Naive thymus-derived CD8-positive, alpha-beta T cell (primary cell): ENCODE measurements around the gene HPD. TPM values are rescaled to one million over a fixed set of nuclear protein-coding genes. Genes with fewer than 3 reads are reported as not detected.
A peak's percentile ranks its signal among the peaks of the same experiment; 100 is the strongest.

ENCODE experiments used
- ATAC-seq, 2 donors: fragments of 150-1000 bp; cut with Tn5 transposase in 1 of 2; sonication (Bioruptor Pico), chemical (Tn5 transposase) in 1 of 2; 1 replicate in 1 of 2; 2 replicates in 1 of 2; pipeline ENCODE4 v1.10.0; 2021; ENCODE audit warnings: mild to moderate bottlenecking in 2 of 2, moderate library complexity in 2 of 2
- POLR2A ChIA-PET: fragments of 350-600 bp; sonication (Branson Sonifier 250); formaldehyde crosslinking; loops from one replicate; lab custom pipeline; 2021; ENCODE audit warnings: antibody characterized with exemption; lab: Charles Lee
- DNase-seq, 10 donors: peaks; one replicate each; pipeline versions ENCODE4 v3.0.0 to v3.0.0-alpha.2; 2020 to 2022
- H3K27ac Mint-ChIP-seq, 10 donors: one replicate each; pipeline ENCODE4 v1.8.0; 2020 to 2022; ENCODE audit warnings: mild to moderate bottlenecking in 10 of 10, mixed read lengths in 10 of 10, moderate library complexity in 4 of 10, inconsistent platforms in 1 of 10
- H3K27me3 Mint-ChIP-seq, 5 donors: one replicate each; pipeline ENCODE4 v1.8.0; 2021 to 2022; ENCODE audit warnings: mixed read lengths in 5 of 5
- H3K36me3 Mint-ChIP-seq, 3 donors: one replicate each; pipeline ENCODE4 v1.8.0; 2020 to 2022; ENCODE audit warnings: mixed read lengths in 3 of 3, mild to moderate bottlenecking in 2 of 3, inconsistent platforms in 1 of 3
- H3K4me1 Mint-ChIP-seq, 4 donors: one replicate each; pipeline ENCODE4 v1.8.0; 2021 to 2022; ENCODE audit warnings: mixed read lengths in 4 of 4
- H3K4me3 Mint-ChIP-seq, 10 donors: one replicate each; pipeline ENCODE4 v1.8.0; 2020 to 2022; ENCODE audit warnings: mild to moderate bottlenecking in 10 of 10, mixed read lengths in 10 of 10, moderate library complexity in 6 of 10, inconsistent platforms in 1 of 10
- H3K9me3 Mint-ChIP-seq, 9 donors: one replicate each; pipeline ENCODE4 v1.8.0; 2020 to 2022; ENCODE audit warnings: mixed read lengths in 9 of 9, mild to moderate bottlenecking in 3 of 9, inconsistent platforms in 1 of 9, moderate library complexity in 1 of 9
- polyA plus RNA-seq, 3 donors: library from polyadenylated mRNA; unstranded; fragments of 300-500 nt; fragmentation: Illumina TruSeq; gene quantifications; one replicate each; pipeline ENCODE4 v1.2.3, GENCODE V29; 2021
- total RNA-seq, 8 experiments: library from RNA in 2 of 8; stranded (reverse) in 2 of 8; gene quantifications; one replicate each; pipeline ENCODE4 v1.2.3 and lab custom pipeline; 2021 to 2026

Gene HPD
- total and polyA plus RNA-seq, 5 experiments from 2014 or later: not detected

DNA sequence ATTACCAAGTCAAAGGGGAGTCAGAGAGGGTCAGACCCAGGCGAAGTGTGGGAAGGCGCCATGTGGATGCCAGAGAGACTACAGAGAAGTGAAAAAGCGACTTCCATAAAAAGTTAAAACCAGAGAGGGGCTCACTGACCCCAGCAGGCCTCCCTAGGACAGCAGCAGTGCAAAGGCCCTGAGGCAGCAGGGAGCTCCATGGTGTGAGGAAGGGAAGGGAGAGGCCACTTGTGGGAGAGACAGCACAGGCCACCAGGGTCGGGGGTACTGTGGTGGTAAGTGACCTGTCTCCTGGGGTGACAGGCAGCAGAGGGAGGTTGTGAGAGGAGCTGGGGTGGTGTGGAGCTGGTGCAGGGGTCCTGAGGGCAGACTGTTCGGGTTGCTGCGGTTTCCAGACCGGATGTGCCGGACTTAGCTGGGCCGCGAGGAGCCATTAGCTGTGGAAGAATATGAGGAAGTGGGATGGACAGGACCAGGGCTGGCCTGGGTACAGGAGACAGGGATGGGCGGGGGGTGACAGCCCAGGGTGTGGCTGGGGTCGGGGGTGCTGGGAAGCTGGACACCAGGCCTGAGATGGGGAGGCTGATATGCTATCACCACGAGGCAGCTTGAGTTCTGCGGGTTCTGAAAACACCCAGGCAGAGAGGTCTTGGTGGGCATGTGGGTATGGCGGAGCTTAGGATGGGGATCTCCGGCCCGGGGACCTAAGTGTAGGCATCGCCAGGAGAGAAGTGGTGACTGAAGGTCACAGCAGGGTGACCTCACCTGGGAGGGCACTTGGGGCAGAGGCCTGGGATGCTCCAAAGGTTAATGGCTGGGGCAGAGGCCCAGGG, 32.1 kb downstream of the HPD start:
- POLR2A ChIA-PET: interaction anchor here (0.6 to 4.1 kb wide), 12 partner anchors 12 to 114 kb away, joined by 3 to 27 read pairs (median 6); partner anchors contain the start of genes PSMD9 and TMEM120B
- Mint-ChIP-seq H3K36me3 (peaks cover 0 to 80% (median 6%) of the 10 kb centered on the region in 3 donors), H3K27me3 (no peaks in the 10 kb centered on the region), H3K27ac (peak overlapping the region in 9 of 10 donors; percentile 2 to 91 (median 76)), H3K9me3 (no peaks in the 10 kb centered on the region), H3K4me3 (peak overlapping the region in 2 of 10 donors; percentile 18 to 39), H3K4me1 (peaks cover 0 to 22% (median 17%) of the 10 kb centered on the region in 4 donors)
- no peak for ATAC-seq
- DNase-seq: no peak

DNA sequence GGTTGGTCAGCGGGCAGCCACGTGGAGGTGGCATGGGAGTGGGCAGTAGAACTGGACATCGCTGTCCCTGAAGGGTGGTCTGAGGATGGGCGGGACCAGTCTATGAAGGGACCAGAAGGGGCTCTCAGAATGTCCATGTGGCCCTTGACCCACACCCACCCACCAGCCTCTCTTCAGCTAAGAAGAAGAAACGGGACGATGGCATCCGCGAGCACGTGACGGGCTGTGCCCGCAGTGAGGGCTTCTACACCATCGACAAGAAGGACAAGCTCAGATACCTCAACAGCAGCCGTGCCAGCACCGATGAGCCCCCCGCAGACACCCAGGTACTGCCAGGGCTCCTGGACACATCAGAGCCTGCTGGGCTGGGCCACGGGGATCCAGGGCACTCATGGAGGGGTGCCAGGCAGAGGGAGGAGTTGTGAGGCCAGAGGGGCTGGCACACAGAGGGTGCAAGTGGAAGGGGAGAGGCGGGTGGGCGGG, 33.6 kb downstream of the HPD start:
- peak overlapping the region in 4 of 10 donors; percentile 15 to 88 (median 41) for H3K27ac Mint-ChIP-seq
- DNase-seq (no peak), ATAC-seq (peak in 1 of 2 donors; percentile 11)
- peak overlapping the region in 1 of 10 donors; percentile 29 for H3K4me3 Mint-ChIP-seq
- H3K36me3 Mint-ChIP-seq: peaks cover 0 to 78% (median 3%) of the 10 kb centered on the region in 3 donors
- H3K27me3 Mint-ChIP-seq: no peaks in the 10 kb centered on the region
- POLR2A ChIA-PET: interaction anchor here (0.5 to 4.1 kb wide), 3 partner anchors 13 to 126 kb away, joined by 3 to 27 read pairs (median 4); no protein-coding TSS in a partner anchor
- H3K9me3 Mint-ChIP-seq: no peaks in the 10 kb centered on the region
- H3K4me1 Mint-ChIP-seq: peaks cover 0 to 25% (median 18%) of the 10 kb centered on the region in 4 donors

DNA sequence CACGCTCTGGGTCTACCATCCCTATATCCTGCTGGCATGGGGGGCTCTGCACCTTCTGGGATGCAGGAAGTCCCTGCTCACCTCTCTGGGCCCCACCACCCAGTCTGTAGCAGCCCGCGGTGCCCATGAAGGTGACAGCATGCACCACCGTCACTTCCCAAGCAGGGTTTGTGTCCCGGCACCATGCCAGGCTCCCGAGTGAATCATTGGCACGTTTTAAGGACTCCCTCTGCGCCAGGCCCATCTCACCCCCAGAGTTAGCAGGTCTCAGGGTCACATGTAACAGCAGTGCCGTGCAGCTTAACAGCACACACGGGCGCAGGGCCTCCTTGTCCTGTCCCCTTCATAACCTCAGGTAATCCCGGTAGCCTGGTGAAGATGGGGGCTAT, 34.9 kb downstream of the HPD start:
- H3K36me3 Mint-ChIP-seq: peaks cover 0 to 77% (median 3%) of the 10 kb centered on the region in 3 donors
- no peak for ATAC-seq
- H3K4me3 Mint-ChIP-seq: peak overlapping the region in 1 of 10 donors; percentile 2
- H3K27me3 Mint-ChIP-seq: no peaks in the 10 kb centered on the region
- POLR2A ChIA-PET: interaction anchor here (1.1 to 1.5 kb wide), 2 partner anchors 18 to 29 kb away, joined by 4 to 8 read pairs; no protein-coding TSS in a partner anchor
- no peak for DNase-seq
- H3K27ac Mint-ChIP-seq: peak overlapping the region in 1 of 10 donors; percentile 83
- H3K9me3 Mint-ChIP-seq: no peaks in the 10 kb centered on the region
- peaks cover 0 to 25% (median 18%) of the 10 kb centered on the region in 4 donors for H3K4me1 Mint-ChIP-seq

DNA sequence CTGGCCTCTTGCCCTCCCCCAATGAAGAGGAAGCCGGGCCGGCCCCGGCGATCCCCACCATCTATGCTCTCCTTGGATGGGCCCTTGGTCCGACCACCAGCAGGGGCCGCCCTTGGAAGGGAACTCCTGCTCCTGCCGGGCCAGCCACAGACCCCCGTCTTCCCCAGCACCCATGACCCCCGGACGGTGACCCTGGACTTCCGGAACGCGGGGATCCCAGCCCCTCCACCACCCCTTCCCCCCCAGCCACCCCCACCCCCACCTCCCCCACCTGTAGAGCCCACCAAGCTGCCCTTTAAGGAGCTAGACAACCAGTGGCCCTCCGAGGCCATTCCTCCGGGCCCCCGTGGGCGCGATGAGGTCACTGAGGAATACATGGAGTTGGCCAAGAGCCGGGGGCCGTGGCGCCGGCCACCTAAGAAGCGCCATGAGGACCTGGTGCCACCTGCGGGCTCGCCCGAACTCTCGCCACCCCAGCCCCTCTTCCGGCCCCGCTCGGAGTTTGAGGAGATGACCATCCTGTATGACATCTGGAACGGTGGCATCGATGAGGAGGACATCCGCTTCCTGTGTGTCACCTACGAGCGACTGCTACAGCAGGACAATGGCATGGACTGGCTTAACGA, 35.4 kb downstream of the HPD start:
- peaks cover 0 to 76% (median 3%) of the 10 kb centered on the region in 3 donors for H3K36me3 Mint-ChIP-seq

DNA sequence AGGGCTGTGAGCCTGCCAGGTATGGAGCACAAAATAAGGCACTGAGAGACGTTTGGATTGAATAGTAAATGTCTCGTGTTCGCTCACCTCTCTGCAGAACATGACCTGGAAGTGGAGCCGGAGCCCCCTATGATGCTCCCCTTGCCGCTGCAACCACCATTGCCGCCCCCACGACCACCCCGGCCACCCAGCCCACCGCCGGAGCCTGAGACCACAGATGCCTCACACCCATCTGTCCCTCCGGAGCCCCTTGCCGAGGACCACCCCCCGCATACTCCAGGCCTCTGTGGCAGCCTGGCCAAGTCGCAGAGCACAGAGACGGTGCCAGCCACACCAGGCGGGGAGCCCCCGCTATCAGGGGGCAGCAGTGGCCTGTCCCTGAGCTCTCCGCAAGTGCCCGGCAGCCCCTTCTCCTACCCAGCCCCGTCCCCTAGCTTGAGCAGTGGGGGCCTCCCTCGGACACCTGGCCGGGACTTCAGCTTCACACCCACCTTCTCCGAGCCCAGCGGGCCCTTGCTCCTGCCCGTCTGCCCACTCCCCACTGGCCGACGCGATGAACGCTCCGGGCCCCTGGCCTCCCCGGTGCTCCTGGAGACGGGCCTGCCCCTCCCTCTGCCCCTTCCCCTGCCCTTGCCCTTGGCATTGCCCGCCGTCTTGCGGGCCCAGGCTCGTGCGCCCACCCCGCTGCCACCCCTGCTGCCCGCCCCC, 36.1 kb downstream of the HPD start:
- H3K27ac Mint-ChIP-seq: peak overlapping the region in 1 of 10 donors; percentile 40
- no peaks in the 10 kb centered on the region for H3K9me3 Mint-ChIP-seq
- H3K36me3 Mint-ChIP-seq: peaks cover 0 to 76% (median 8%) of the 10 kb centered on the region in 3 donors
- POLR2A ChIA-PET: interaction anchor here (37.3 kb wide), 1 partner anchor 34 kb away, joined by 2517 read pairs; the partner anchor contains the start of genes RHOF and SETD1B
- H3K4me1 Mint-ChIP-seq: peaks cover 0 to 25% (median 14%) of the 10 kb centered on the region in 4 donors
- no peaks in the 10 kb centered on the region for H3K27me3 Mint-ChIP-seq
- no peak overlapping the region for H3K4me3 Mint-ChIP-seq
- DNase-seq (no peak), ATAC-seq (no peak)

More for the DNA sequence above, 35.4 kb downstream of the HPD start:
- ATAC-seq (peak in 1 of 2 donors; percentile 18), DNase-seq (no peak)
- peaks cover 0 to 21% (median 14%) of the 10 kb centered on the region in 4 donors for H3K4me1 Mint-ChIP-seq
- H3K9me3 Mint-ChIP-seq: no peaks in the 10 kb centered on the region
- H3K27ac Mint-ChIP-seq: no peak overlapping the region
- POLR2A ChIA-PET: interaction anchor here (1.1 to 37.3 kb wide), 3 partner anchors 18 to 34 kb away, joined by 4 to 2517 read pairs (median 8); partner anchors contain the start of genes RHOF and SETD1B
- no peak overlapping the region for H3K4me3 Mint-ChIP-seq
- no peaks in the 10 kb centered on the region for H3K27me3 Mint-ChIP-seq

DNA sequence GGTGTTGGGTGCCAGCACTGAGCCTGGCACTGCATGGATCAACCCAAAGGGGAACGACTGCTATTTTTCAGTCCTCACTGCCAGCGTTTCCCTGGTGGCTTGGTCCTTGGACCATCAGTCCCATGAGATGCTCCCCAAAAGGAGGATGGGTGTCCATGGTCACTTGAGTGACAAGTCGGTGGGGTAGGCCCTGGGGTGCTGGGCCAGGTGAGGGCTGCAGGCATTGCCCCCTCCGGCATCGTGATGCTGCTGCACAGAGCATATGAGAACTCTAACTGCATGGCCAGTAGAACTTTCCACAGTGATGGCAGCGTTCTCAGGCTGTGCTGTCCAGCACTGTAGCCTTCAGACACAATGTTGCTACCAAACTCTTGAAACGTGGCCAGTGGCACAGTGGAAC, 38.6 kb downstream of the HPD start:
- DNase-seq: no peak
- Mint-ChIP-seq H3K27me3 (no peaks in the 10 kb centered on the region), H3K36me3 (peaks cover 5 to 87% (median 13%) of the 10 kb centered on the region in 3 donors), H3K9me3 (no peaks in the 10 kb centered on the region), H3K27ac (peak overlapping the region in 1 of 10 donors; percentile 69), H3K4me3 (no peak overlapping the region), H3K4me1 (peaks cover 4 to 27% (median 8%) of the 10 kb centered on the region in 4 donors)
- ATAC-seq: no peak
- POLR2A ChIA-PET: interaction anchor here (1.4 to 37.3 kb wide), 3 partner anchors 9 to 31 kb away, joined by 4 to 2517 read pairs (median 6); partner anchors contain the start of genes RHOF and SETD1B

DNA sequence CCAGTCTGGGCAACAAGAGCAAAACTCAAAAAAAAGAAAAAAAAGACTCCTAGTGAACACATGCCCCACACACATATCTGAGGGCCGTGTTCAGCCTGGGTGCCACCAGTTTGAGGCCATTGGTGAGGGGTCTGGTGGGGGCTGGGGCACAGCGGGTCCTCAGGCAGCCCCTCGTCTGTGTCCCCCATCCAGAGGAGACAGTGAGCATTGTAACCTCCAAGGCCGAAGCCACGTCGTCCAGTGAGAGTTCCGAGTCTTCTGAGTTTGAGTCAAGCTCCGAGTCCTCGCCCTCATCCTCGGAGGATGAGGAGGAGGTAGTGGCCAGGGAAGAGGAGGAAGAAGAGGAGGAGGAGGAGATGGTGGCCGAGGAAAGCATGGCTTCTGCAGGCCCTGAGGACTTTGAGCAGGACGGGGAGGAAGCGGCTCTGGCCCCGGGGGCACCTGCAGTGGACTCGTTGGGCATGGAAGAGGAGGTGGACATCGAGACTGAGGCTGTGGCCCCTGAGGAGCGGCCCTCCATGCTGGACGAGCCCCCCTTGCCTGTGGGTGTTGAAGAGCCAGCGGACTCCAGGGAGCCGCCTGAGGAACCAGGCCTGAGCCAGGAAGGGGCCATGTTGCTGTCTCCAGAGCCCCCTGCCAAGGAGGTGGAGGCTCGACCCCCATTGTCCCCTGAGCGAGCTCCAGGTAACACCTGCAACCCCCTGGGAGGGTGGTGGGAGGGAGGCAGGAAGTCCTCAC, 39.3 kb downstream of the HPD start:
- H3K27me3 Mint-ChIP-seq: no peaks in the 10 kb centered on the region
- peaks cover 4 to 30% (median 8%) of the 10 kb centered on the region in 4 donors for H3K4me1 Mint-ChIP-seq
- peak overlapping the region in 1 of 10 donors; percentile 15 for H3K27ac Mint-ChIP-seq
- peaks cover 5 to 88% (median 13%) of the 10 kb centered on the region in 3 donors for H3K36me3 Mint-ChIP-seq
- ATAC-seq: no peak
- peak in 1 of 10 donors; percentile 3 for DNase-seq
- H3K4me3 Mint-ChIP-seq: peak overlapping the region in 1 of 10 donors; percentile 41
- H3K9me3 Mint-ChIP-seq: no peaks in the 10 kb centered on the region
- POLR2A ChIA-PET: interaction anchor here (0.7 to 37.3 kb wide), 3 partner anchors 15 to 31 kb away, joined by 3 to 2517 read pairs (median 4); partner anchors contain the start of genes RHOF and SETD1B

DNA sequence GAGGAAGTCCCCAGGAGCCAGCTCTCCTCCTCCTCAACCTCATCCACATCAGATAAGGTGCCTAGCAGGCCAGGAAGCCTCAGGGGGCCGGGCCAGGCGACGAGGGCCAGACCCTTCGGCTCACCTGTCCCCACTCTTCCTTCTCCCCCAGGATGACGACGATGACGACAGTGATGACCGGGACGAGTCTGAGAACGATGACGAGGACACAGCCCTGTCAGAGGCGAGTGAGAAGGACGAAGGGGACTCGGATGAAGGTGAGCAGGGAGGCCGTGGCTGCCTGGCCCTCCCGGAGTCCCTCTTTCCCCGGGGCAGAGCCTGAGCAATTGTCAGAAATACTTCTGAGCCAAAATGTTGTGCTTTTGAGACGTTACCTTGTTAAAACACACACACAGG, 41.0 kb downstream of the HPD start:
- no peaks in the 10 kb centered on the region for H3K27me3 Mint-ChIP-seq
- peaks cover 17 to 41% (median 18%) of the 10 kb centered on the region in 4 donors for H3K4me1 Mint-ChIP-seq
- peak overlapping the region in 4 of 10 donors; percentile 2 to 38 (median 32) for H3K27ac Mint-ChIP-seq
- no peak overlapping the region for H3K4me3 Mint-ChIP-seq
- H3K36me3 Mint-ChIP-seq: peaks cover 5 to 86% (median 10%) of the 10 kb centered on the region in 3 donors
- DNase-seq (no peak), ATAC-seq (no peak)
- H3K9me3 Mint-ChIP-seq: no peaks in the 10 kb centered on the region
- POLR2A ChIA-PET: interaction anchor here (1.2 to 37.3 kb wide), 2 partner anchors 11 to 29 kb away, joined by 3 to 2517 read pairs; partner anchors contain the start of genes RHOF and SETD1B

DNA sequence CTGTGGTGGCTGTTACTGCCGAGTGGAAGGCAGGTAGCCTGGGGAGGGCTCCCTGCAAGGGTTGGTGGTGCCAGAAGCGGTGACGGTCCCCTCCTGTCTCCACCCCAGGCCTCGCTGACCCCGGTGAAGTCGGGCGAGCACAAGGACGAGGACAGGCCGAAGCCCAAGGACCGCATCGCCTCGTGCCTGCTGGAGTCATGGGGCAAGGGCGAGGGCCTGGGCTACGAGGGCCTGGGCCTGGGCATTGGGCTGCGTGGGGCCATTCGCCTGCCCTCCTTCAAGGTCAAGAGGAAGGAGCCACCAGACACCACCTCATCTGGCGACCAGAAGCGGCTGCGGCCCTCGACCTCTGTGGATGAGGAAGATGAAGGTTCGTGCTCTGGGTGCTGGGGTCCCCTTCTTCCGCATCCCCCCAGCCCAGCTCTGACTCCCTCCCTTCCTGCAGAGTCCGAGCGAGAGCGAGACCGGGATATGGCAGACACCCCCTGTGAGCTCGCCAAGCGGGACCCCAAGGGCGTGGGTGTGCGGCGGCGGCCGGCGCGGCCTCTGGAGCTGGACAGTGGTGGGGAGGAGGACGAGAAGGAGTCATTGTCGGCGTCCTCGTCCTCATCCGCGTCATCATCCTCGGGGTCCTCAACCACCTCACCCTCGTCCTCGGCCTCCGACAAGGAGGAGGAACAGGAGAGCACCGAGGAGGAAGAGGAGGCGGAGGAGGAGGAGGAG, 41.6 kb downstream of the HPD start:
- DNase-seq (no peak), ATAC-seq (no peak)
- H3K27ac Mint-ChIP-seq: peak overlapping the region in 1 of 10 donors; percentile 34
- H3K27me3 Mint-ChIP-seq: no peaks in the 10 kb centered on the region
- POLR2A ChIA-PET: interaction anchor here (1.2 to 37.3 kb wide), 3 partner anchors 10 to 28 kb away, joined by 3 to 2517 read pairs (median 5); partner anchors contain the start of genes RHOF and SETD1B
- peaks cover 20 to 46% (median 23%) of the 10 kb centered on the region in 4 donors for H3K4me1 Mint-ChIP-seq
- no peaks in the 10 kb centered on the region for H3K9me3 Mint-ChIP-seq
- peaks cover 5 to 81% (median 10%) of the 10 kb centered on the region in 3 donors for H3K36me3 Mint-ChIP-seq
- H3K4me3 Mint-ChIP-seq: no peak overlapping the region

DNA sequence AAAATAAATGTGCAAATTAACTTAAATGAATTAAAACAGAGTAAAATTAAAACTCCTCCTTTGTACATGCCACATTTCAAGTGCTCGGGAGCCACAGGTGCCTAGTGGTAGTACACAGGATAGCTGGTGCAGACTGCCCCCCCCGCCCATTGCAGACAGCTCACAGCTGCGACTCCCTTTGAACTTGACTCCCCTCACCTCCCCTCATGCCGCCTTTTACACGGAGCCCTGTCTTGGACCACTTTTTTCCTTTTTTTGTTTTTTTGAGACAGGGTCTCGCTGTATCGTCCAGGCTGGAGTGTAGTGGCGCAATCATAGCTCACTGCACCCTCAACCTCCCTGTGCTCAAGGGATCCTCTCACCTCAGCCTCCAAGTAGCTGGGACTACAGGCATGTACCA, 43.4 kb downstream of the HPD start:
- Mint-ChIP-seq H3K36me3 (peaks cover 5 to 71% (median 10%) of the 10 kb centered on the region in 3 donors), H3K27me3 (no peaks in the 10 kb centered on the region), H3K9me3 (no peaks in the 10 kb centered on the region), H3K27ac (peak overlapping the region in 5 of 10 donors; percentile 27 to 93 (median 69)), H3K4me1 (peaks cover 25 to 55% (median 37%) of the 10 kb centered on the region in 4 donors), H3K4me3 (peak overlapping the region in 3 of 10 donors; percentile 16 to 28 (median 26))
- DNase-seq (peak in 1 of 10 donors; percentile 0), ATAC-seq (no peak)
- POLR2A ChIA-PET: interaction anchor here (1.5 to 37.3 kb wide), 2 partner anchors 9 to 26 kb away, joined by 7 to 2517 read pairs; partner anchors contain the start of genes RHOF and SETD1B
